Measurements from ENCODE around the gene NKPD1.
A peak's percentile ranks its signal among the peaks of the same experiment; 100 is the strongest.

Gene NKPD1

DNA sequence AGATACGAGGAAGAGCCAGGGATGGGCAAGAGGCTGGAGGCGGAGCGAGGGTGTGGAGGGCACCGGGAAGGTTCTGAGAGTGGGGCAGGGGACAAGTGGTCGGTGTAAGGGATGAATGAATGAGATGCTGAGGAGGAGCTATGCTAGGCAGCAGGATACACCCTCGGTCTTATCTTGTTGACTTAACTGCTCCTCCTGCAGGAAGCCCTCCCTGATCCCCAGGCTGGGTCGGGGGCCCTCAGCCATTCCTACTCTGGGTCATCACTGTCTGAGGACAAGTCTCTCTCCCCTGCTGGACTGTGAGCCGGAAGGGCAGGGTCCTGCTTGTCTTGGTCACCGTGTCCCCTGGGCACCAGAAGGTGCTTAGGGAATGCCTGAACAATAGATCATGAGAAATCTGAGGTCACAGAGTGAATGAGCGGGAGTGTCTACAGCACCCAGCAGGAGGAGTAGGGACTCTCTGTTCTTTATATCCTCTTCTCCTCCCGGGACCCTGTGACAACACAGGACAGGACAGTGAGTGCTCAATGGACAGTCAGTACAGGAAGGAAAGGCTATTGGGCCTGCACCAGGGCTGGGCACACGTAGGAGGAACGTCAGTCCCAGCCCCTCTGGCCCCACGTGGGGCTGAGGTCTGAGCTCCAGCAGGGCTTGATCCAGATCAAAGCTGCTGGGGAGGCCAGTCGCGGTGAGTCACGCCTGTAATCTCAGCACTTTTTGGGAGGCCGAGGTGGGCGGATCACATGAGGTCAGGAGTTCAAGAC is 6.5 kb downstream of the NKPD1 start:
- DNase-seq (ENCODE audit: low spot score): peak; percentile 74

DNA sequence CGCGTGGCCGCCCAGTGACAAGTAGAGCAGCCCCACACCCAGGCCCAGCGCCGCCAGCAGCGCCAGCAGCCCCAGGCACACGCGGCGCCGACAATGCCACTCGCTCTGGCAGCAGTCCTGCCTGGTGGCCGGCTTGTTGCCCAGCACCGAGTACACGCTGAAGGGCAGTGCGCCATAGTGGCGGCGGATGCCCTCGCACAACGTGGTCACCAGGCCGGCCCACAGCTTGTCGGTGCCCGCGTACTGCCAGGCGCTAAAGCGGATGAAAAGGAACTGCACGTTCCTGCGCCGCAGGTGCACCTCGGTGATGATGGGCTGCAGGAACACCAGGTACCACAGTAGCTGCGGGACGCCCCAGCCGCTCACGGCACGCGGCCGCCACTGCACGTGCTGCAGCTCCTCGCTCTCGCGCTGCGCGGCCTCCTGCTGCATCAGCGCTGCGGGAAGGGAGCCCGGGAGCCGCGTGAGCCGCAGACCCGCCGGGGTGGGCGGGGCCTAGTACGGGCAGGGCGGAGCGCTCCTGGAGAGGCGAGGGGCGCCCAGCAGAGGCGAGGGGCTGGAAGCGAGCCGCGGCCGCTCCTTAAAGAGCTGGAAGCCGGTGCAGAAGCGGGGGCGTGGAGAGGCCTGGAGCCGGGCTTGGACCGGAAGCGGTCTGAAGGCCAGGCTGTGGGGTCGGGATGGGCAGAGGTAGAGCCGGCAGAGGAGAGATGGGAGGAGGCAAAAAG is 7.3 kb downstream of the NKPD1 start:
- DNase-seq (ENCODE audit: low spot score): no peak

DNA sequence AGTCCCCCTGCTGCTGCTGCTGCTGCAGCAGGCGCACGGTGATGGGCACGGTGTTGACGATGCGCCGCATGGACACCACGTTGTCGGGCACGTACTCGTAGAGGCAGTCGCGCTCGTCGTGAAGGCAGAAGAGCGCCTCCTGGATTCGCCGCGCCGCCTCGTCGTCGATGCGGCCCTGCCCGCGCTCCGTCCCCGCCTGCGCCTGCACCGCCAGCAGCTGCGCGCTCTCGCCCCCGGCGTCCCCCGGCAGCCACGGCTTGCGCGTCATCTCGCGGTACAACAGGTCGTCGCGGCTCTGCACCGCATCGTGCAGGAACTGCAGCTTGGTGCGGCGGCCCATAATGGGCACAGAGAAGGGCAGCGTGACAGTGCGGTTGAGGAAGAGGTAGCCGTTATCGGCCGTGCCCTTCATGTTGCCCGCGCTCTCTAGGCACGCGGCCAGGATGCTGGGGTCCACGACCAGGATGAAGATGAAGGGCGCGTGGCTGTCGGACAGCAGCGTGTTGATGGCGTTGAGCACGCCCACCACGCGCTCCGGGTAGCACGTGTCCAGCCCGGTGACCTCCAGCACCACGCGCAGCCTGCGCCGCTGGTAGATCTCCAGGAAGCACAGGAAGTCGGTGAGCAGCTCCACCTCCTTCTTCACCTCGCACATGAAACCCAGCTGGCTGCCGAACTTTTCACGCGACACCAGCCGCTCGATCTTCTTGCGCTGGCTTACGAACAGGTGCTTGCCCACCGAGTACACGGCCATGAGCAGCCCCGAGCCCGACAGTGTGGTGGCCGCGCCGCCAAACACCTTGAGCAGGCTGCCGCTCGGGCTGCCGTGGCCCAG is 8.1 kb downstream of the NKPD1 start:
- DNase-seq (ENCODE audit: low spot score): peak; percentile 42

DNA sequence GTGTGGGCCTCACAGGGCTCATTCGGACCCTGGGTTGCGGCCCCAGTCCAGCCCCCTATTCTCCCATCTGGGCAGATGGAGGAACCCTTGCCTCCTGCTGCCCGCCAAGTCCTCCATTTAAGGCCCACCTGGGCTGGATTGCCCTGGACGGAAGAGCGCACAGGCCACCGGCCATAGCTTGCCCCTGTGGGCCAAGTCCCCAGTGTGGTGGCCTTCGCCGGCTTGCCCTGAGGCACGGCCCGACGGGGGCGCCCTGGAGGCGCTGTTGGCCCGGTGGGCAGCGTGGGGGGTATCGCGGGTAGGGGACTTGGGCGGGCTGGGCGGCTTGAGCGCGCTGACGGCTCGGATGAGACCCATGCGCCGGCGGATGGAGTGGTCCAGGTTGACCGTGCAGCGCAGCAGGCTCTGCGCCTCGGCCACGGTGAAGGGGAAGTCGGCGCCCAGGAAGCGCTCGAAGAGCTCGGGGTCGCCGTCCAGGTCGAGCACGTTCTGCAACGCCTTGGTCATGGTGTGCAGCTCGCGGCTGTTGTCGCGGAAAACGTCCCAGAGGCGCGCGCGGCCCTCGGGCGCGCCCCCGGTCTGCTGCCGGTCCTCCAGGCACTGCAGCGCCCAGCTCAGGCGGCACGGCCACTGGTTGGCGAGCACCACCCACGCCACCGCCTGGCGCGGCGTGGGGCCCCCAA is 8.8 kb downstream of the NKPD1 start:
- DNase-seq (ENCODE audit: low spot score): no peak

DNA sequence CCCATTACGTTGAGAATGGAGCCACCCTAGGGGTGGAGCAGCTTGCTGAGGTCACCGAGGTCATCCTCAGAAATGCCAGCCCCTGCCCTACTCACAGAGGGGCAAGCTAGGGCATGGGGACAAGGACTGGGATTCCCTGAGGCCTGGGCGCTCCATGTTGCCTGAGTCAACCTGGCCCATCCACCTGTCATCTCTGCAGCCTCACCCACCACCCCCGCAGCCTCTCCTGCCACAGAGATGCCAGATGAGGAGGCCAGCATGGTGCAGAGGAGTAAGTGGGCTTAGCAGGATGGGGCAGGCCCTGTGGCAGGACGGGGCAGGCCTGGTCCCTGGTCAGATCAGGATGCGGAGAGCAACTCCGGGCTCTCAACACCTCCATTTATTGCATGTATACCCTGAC is 9.5 kb downstream of the NKPD1 start:
- no peak for DNase-seq (ENCODE audit: low spot score)

DNA sequence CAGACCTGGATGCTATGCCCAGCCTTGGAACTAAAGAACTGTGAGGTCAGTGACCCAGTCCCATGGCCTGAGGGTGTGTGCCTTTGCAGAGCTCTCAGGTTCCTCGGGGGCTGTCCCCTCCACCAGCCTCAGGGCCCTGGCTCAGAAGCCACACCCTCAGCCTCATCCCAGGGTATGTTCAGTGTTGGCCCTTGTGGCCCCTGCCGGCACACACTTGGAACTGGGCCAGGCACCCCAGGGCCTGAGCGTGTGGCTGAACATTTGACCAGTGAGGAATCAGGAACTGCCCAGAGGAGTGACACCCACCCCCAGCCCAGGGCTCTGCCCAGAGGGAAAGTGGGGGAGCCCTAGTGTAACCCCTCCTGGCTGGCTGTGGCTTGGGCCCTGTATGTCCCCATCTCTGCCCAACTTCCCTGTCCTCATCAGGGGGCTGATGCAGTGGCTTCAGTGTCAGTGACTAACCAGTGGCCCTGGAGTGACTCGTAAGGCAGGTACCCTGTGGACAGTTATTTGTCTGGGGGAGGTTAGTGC is 10.0 kb downstream of the NKPD1 start:
- peak; percentile 57 for DNase-seq (ENCODE audit: low spot score)

DNA sequence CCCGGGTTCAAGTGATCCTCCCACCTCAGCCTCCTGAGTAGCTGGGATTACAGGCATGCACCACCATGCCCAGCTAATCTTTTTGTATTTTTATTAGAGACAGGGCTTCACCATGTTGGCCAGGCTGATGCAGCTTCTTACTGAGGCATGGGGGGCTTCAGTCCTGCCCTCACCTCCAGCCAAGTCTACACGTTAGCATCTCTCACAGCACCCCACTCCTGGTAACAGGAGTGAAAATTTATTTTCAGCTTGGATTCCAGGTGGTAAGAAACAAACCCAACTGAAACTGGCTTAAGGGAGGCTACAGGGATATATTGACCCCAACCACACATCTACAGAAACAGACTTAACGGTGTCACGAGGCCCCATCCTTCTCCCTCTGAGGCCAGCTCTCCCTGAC is 10.6 kb downstream of the NKPD1 start:
- no peak for DNase-seq (ENCODE audit: low spot score)

DNA sequence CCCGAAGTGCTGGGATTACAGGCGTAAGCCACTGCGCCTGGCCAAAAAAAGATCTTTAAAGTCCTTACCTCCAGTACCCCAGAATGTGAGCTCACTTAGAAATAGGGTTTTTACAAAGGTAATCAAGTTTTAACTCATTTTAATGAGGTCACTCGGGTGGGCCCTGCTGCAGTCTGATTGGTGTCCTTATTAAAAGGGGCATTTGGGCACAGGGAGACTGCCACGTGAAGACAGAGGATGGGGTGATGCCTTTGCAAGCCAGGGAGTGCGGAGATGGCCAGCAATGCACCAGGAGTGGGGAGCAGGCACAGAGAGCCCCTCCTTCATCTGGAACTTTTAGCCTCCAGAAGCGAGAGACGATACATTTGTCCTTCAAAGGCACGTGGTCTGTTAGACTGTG is 11.7 kb downstream of the NKPD1 start:
- no peak for DNase-seq (ENCODE audit: low spot score)

DNA sequence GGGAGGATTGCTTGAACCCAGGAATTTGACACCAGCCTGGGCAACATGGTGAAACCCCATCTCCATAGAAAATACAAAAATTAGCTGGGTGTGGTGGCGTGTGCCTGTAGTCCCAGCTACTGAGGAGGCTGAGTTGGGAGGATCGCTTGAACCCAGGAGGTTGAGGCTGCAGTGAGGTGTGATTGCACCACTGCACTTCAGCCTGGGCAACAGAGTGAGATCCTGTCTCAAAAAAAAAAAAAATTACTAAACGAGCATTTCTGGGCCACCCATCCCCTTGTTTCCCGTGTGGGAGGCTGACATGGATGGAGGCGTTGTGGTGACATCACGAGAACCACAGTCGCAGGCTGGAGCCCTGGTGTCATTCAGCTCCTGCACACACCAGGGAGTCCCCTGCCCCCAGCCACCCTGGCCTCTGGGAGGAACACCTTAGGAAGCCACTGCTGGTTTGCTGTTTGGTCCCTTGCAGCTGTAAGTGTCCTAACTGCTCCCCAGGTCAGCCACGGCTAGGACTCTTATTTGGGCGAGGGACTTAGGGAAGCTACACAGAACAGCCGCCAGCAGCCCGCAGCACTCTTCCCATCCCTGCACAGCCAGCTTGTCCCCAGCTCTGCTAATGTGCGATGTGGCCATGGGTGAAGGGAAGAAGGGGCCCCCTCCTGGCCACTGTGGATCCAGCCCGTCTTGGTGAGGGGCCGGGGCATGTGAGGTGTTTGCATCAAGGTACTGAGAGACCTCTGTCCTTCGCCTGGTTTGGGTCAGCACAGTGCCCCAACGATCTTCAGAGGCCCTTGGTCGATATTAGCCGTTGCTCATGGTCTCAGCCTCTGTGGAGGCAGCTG is 12.7 kb downstream of the NKPD1 start:
- DNase-seq (ENCODE audit: low spot score): no peak

DNA sequence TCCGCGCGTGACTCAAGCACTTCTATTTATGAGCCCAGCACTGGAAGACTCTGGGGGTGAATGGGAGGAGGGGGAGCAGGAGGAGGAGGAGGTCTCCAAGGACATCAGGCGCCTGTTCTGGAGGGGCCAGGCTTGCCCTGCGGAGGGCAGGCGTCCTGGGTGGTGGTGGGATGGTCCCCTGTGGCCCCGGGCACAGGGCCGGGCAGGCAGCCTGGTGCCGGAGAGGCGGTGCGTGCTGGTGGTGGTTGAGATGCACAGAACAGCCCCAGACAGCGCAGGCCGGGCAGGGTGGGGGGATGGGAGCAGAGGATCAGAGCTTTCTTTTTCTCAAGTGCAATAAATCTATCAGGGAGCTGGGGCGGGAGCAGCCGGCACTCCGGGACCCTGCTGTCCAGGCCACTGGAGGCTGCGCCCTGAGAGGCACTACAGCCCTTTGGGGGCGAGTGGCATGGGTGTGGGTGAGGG is 14.0 kb downstream of the NKPD1 start:
- DNase-seq (ENCODE audit: low spot score): no peak

DNA sequence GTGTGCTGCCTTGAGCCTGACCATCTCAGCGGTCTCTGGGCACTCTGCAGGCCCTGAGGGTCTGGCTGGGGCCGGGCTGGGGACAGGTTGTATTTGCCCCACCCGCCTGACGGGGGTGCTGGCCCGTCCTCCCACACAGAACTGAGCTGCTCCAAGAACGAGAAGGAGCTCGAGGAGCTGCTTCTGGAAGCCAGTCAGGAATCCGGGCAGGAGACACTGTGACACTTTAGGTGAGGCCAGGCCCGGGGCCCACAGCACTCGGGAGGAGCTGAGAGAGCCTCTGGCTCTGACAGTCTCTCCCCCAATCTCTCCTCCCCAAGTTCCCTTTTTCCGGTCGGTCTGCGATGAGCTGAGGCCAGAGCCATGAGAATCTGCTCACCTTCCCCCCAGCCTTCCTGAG is 14.5 kb downstream of the NKPD1 start:
- DNase-seq (ENCODE audit: low spot score): no peak

DNA sequence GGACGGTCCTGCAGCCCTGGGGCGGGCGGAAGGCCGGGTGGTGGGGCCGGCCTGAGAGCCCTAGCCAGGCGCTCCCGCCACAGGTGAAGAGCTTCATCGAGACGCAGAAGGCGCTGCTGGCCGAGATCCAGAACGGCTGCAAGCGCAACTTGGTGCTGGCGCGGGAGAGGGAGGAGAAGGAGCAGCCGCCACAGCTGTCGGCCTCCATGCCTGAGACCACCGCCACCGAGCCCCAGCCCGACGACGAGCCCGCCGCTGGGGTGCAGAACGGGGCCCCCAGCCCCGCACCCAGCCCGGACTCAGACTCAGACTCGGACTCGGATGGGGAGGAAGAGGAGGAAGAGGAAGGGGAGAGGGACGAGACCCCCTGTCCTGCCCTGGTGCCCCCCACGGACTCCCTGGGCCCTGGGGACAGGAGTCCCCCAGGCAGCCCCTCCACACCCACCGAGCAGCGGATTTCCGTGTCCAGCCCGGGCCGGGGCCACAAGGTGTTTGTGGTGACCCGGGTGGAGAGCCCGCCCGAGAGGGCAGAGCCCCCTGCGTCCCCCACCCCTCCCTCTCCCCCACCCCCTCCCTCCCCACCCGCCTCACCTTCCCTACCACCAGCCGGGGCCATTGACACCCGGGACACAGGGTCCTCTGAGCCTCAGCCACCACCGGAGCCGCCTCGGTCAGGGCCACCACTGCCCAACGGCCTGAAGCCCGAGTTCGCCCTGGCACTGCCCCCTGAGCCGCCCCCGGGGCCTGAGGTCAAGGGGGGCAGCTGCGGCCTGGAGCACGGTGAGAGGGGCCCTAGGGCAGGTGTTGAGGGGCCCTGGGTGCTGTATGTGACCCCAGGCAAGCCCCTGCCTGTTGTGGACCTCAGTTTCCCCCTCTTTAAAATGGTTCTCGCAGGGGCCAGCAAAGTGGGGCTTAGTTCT is 15.3 kb downstream of the NKPD1 start:
- no peak for DNase-seq (ENCODE audit: low spot score)

DNA sequence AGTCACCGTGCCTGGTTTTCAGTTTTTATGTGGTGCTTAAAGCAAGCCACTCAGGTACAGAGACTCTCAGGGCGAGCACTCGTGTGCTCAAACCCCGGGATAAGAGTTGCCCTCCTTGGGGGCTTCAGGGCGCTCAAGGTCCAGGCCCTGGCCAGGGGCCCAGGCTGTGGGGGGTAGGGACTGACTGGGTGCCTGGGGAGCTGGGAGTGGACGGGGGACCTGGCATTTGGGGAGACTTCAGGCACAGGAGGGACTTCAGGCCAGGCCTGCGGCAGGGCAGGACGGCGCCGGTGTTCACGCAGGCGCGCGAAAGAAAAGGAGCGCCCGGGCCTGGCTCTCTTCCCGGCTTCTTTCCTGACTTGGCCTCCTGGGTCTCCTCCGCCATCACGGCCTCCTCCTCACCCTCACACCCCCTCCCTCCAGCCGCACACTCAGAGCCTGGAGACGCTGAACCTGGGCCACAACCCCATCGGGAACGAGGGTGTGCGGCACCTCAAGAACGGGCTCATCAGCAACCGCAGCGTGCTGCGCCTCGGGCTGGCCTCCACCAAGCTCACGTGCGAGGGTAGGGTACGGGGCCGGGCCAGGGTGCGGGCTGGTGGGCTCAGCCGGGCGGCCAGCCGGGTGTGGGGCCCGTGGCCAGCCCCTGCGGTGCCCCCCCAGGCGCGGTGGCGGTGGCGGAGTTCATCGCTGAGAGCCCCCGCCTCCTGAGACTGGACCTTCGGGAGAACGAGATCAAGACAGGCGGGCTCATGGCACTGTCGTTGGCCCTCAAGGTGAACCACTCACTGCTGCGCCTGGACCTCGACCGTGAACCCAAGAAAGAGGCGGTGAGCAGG is 16.1 kb downstream of the NKPD1 start:
- no peak for DNase-seq (ENCODE audit: low spot score)

DNA sequence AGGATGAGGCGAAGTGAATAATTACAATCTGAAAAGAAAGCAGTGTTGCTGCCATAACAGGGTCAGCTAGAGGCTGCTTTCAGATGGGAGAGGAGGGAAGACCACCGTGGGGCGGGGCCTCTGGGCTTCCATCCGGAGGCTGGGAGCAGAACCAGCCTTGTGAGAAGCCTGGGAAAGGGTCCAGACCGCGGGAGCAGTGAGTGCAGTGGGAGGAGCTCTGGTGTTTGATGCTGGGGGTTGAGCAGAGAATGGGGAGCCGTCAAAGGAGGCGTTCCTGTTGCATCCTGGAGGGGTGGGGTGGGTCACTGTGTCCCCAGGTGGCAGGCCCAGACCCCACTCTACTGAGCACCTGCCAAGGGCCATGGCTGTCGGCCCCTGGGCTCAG is 18.1 kb downstream of the NKPD1 start:
- no peak for DNase-seq (ENCODE audit: low spot score)

DNA sequence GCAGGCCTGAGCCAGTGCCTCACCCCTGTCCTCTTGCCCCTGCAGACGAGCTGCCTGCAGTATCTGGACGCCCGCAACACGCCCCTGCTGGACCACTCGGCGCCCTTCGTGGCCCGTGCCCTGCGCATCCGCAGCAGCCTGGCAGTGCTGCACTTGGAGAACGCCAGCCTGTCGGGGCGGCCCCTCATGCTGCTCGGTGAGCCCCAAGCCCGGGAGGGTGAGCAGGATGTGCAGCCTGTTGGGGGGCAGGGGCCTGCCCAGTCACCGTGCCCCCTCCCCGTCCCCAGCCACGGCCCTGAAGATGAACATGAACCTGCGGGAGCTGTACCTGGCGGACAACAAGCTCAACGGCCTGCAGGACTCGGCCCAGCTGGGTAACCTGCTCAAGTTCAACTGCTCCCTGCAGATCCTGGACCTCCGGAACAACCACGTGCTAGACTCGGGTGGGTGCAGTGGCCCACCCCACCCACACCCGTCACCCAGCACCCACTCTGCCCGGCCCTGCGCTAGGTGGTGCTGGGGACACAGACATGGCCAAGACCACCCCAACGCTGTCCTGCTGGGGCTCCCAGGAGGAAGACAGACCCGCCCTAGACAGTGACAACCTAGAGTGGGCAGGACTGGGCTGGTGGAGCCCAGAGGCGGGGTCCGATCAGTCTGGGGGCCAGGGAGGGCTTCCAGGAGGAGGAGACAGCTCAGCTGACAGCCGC is 18.6 kb downstream of the NKPD1 start:
- no peak for DNase-seq (ENCODE audit: low spot score)

DNA sequence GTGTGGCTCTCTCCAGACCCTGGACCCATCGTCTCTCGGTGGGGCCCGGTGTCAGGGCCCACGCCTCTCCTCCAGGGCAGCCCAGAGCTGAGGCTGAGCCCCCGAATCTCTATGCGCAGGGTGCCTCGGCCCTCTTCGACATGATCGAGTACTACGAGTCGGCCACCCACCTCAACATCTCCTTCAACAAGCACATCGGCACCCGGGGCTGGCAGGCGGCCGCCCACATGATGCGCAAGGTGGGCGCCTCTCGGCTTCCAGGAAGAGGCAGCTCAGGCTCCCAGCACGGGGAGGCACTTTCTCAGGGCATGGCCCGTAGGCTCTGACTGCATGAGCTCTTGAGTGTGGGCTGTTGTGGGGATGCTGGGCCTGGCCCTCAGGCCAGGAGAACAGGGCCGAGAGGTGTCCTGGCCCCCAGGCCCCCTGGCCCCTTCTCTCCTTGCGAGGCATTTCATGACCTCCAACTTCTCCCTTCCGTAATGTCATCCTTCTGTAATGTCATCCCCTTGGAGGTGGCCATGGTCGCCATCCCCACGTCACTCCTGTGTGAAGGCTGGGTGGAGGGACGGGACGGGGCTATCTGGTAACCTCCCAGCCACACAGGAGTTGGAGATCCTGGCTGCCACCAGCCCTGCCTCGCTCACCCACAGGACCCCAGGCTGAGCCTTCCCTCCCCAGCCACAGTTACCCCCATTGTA is 19.4 kb downstream of the NKPD1 start:
- no peak for DNase-seq (ENCODE audit: low spot score)

DNA sequence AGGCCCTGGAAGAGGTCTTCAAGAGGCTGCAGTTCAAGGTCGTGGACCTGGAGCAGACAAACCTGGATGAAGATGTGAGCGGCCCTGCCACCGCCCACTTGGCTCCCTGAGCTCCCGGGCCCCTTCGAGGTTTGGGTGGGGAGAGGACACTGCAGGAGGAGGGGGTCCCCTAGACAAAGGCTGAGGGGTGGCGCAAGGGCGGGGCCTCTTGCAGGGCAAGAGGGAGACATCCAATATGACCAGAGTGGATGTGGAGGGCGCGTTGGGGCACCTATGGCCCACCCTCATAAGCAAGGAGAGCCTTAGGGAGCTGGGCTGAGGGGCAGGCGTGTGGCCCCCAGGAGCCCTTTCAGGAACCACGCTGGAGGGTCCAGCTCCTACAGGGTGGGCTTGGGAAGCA is 20.2 kb downstream of the NKPD1 start:
- no peak for DNase-seq (ENCODE audit: low spot score)

DNA sequence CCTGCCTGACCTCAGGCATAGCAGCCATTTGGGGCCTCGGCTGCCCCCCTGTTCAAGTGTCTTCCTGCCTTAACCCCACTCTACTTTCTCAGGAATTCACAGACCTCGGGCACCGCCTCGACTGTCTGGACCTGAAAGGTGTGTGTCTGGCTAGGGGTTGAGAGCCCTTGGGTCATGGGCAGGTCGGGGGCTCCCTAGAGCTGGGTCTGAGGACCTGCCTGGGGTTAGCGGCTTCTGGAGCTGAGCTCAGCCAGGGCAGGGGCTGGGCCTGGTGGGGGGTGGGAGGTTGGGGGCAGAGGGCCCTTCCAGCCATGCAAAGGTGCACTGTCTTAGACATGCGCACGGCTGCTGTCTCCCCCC is 20.7 kb downstream of the NKPD1 start:
- DNase-seq (ENCODE audit: low spot score): no peak

Measured in kidney tubule cell (primary cell).